HL-60/S4 treated with retinoic acid at 250 ng/mL for 4 days and 3 days (cell line): ENCODE data around the gene ATP13A5.

Experiments
- in situ Hi-C: fragments of 300-500 bp; cut with MboI; formaldehyde crosslinking; loops from 2 replicates; pipeline ENCODE4 v1.7.0; 2022; ENCODE audit warnings: low sequenced_read_pairs

Gene ATP13A5

DNA sequence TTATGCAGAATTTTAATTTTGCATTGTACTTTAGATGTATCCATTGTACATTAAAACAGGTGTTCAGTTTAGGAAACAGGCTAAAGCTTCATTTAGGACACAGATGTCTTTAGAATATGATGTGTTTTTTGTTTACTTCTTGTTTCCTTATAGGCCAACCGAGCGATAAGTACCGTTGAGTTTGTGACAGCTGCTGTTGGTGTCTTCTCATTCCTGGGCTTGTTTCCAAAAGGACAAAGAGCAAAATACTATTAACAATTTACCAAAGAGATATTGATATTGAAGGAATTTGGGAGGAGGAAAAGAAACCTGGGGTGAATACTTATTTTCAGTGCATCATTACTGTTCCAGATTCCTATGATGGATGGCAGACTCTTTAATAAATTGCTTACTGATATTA lies 108.1 kb downstream of the ATP13A5 start:
- in situ Hi-C loops = no loop called here

DNA sequence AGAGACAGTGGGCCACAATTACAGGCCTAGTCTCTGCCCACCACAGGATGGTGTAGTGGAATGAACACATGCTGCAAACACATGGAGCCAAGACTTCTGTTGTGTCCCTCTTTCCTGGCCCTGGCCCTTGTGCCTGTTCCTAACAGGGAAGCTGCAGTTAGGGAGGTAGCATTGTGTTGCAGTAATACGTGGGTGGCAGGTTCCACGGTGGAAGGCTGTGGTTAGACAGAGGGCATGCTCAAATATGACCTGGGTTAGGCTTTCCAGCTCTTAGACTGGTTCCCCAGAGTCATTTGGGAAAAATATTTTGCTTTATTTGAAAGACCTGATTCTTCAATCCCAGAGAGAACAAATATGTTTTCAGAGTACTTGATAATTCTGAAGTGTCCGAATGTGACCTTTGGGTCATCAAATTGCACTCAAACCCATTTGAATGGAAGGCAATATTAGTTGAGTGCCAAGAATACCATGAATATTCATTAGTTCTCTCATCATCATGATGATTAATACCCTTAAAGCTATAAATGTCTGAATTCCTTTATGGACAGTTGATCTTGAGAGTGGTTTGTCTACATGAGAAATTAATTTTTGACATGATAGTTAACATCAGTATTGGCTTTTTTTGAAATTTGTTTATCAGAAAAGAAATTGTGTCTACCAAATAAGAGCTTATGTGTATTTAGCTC lies 109.1 kb downstream of the ATP13A5 start:
- in situ Hi-C loops = no loop called here

DNA sequence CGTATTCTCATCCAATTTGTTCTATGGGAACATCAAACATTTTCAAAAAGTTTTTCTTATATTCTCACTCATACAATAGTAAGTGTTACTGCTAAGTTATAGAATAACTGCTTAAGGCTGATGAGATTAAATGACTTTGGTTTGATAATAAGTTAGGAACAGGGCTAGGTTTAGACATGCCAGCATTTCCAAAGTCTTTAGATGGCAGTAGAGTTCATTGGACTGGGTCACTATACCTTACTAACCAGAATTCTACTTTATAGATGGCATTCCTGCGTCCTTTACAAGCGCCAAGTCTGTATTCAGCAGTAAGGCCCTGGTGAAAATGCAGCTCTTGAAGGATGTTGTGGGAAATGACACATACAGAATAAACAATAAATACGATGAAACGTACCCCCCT lies 115.8 kb downstream of the ATP13A5 start:
- in situ Hi-C loops = no loop called here

DNA sequence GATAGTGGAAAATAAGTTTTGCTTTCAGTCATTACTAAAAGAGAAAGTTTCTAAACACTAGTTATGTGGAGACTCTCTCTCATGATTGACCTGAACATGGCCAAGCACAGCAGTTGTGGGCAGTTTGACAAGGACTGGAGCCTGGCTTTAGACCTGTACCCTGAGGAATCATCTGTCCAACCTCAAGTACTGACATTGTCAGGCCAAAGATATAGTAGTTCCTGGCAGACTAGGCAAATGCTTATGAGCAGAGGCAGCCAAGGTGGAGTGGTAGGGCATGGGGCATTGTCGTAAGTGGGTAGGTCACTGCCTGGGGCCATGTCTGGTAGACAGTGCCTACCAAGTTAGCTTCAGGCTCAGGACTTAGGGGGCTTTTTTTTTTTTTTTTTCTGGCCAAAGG lies 116.6 kb downstream of the ATP13A5 start:
- in situ Hi-C loops = no loop called here

DNA sequence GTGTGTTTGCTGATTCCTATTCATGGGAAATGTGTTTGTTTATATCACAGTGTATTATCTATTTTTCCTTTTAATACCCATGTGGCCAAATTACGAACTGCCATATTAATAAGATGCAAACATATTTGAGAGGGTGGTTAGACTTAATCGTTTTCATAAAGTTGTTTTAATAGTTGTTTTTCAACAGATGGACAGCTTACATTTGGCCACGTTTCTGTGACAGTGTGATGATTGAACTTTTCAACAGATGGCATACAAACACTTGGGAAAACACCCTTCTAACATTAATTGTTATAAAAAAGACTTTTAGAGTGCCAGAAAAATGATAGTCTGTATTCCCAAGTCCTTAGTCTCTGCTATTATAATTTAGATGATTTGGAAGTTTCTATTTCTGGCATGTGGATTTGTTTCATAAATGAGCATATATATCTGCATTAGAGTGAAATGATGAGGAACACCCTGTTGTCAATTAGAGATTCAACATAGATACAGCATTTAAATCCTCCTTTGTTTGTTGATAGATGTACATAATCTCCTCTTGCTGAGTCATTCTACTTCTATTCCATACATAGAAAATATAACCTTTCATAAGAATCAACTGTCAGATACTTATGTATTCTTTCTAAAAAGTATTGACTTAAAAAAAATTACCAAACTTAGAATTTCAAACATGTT lies 124.4 kb downstream of the ATP13A5 start:
- in situ Hi-C loops = no loop called here

DNA sequence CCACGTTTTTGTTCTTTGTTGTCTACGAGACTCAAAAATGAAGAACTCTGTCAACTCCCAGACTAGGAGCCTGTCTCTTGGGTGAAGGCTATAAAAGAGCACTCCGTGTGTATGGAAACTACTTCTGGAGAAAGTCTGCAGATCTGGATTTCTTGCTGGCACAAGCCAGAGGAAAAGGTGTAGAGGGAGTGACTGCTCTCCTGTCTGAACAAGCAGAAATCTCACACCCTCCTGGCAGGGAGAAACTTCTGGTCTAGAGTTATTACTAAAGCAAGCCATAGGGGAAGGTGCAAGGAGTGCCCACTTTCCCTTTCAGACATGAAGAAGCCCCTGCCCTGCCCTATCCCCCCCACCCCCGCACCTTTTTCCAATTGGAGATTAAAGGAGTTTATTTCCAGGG lies 128.1 kb downstream of the ATP13A5 start:
- in situ Hi-C loops = no loop called here

DNA sequence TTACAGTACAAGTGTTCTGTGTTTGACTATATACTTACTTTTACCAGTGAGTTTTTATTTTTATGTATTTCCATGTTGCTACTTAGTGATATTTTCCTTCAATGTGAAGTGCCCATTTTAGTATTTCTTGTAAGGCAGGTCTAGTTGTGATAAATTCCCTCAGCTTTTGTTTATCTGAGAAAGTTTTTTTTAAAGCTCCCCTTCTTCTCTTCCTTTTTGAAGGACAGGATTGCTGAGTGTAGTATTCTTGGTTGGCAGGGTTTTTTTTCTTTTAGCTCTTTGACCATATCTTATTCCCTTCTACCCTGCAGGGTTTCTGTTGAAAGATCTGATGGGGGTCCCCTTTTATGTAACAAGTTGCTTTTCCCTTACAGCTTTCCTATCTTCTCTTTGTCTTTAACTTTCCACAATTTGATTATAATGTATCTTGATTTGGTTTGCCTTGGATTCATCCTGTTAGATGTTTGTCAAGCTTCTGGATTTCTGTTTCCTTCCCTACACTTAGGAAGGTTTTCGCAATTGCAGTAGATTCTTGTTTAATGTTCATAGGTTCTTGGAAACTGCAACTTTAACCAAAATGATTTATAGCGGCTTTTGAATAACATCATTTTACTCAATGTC lies 129.6 kb downstream of the ATP13A5 start:
- in situ Hi-C loops = no loop called here

DNA sequence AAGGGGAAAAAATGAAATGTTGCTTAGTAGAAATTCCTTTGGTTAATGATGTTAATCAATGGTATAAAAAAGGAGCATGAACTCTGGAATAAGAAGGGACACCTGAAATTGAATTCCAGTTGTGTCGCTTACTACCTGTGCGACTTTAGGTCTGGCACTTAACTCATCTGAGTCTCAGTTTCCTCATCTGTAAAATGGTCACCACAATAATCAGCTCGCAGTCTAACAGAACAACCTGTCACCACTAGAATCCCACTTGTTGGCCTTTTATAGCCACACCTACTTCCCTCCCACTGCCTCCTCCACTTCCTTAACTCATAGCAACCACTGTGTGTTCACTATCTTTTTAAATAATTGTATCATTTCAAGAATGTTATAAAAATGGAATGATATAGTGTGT lies 135.0 kb downstream of the ATP13A5 start:
- in situ Hi-C loops = no loop called here

DNA sequence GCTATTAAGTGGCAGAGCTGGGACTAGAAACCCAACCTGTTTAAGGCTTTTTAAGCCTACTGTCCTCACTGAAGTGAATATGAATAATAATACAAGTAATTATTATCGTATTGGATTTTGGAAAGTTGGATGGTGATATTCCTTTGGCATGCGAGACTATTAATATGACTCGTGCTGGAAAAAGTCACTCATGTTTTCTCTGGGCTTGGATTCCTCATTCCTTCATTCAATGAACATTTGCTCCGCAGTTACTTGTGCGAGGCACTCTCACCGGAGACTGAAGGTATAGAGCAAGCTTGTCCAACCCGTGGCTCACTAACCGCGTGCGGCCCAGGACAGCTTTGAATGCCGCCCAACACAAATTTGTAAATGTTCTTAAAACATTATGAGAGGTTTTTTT lies 136.8 kb downstream of the ATP13A5 start:
- in situ Hi-C loops = no loop called here

DNA sequence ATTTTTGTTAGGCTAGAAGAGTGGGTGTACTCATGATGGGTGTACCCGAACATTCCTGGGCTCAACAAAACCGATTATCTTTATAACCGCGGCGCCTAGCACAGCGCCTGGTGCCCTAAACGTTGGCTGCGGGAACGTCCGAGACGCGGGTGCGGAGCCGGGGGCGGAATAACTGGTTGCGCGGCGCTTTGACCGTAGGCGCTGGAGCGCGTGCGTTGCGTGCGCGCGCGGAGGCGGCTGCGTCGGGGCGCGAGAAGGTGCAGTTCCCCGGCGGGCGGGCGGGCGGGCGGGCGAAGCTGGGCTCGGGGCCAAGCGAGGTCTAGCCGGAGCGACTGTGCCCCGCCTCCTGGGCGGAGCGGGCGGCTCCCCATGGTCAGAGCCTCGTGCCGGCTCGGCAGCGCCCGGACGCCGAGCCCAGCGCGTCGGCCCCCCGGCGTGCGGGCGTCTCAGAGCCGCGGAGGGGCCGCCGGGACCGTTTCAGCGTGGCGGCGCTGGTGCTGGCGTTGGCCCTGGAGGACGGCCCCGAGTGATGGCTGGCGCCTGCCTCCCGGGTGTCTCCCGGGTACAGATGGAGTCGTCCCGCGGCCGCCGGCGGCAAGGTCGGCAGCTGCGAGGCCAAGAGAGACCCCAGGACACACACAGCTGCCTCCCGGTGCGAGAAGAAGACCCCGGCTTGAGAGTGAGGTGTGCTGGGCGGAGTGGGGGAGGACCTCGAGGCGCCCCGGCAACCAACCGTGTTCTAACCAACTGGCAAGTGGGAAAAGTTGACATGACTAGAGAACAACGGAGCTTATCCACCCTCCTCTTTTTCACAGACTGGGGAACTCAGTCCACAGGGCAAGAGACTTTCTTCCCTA lies 137.5 kb downstream of the ATP13A5 start, which contains the start of gene PLAAT1:
PLAAT1 (plus strand) TSS at position 373 of the 857 bp plus-strand sequence. CDS start 14,429 bp downstream, outside the sequence.
- in situ Hi-C loops = no loop called here

DNA sequence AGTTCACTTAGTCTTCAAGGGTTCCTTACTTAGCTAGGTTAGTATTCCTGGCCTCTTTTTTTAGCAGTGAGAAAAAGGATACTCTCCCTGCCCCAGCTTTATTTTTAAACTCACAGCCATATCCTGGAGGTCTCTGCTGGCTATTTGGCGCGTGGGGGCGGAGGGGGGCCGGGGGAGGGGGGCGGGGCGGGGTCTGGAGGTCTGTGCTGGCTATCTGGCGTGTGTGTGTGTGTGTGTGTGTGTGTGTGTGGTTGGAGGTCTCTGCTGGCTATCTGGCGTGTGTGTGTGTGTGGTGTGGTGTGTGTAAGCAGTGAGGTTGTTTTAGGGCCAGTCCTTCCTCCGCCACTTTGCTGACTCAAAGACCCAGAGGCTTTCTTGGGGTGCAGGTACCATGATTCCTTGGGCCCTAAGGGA lies 138.1 kb downstream of the ATP13A5 start:
- in situ Hi-C loops = no loop called here

DNA sequence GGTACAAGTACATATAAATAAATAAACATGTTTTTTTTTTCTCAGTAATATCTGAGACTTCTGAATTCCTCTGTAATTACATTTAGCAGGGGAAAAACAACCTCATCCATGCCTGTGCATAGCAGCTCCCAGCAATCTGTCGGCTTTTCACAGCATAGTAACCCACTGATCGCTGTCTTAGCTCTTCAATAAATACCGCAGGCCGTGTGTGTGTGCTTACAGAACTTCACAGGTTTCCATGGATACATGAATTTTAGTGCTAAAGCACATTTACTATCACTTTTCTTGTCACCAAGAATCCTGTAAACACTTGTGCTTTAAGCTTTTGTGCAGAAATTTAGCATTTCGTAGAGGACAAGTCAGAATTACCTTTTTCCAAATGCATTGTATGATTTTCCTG lies 141.5 kb downstream of the ATP13A5 start:
- in situ Hi-C loops = no loop called here

DNA sequence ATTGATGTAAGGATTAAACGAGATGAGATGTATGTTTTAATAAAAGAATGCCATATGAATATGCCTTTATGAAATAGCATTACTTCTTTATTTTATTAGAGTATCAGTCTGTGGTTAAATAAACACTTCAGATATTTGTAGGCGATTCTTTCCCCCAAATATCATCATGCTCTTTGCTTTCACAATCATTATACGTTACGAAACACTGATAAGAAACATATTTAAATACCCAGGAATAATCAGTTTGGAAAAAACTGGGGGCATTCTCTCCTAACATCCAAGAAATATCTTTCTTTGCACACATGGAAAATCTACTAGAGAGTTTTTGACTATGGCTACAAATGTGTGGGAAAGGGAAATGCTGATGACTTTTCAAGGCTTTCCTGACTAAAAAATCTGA lies 142.0 kb downstream of the ATP13A5 start:
- in situ Hi-C loops = no loop called here

DNA sequence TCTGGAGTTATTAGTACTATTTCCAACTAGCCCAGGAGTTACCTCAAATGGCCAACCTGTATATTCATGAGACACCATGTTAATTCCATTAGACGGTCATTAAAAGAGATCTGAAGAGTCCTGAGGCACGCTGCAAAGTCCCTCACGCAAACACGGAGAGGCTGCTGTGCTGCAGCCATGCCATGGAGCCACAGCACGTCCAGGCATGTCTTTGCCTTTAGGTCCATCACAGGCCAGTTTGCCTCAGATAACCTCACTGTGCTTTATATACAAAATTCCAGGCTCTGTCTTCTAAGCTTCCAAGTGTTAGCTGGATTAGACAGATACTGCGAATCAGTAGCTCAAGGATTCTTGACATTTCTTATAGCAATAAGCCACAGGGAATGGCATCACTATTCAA lies 147.4 kb downstream of the ATP13A5 start:
- in situ Hi-C loops = no loop called here

DNA sequence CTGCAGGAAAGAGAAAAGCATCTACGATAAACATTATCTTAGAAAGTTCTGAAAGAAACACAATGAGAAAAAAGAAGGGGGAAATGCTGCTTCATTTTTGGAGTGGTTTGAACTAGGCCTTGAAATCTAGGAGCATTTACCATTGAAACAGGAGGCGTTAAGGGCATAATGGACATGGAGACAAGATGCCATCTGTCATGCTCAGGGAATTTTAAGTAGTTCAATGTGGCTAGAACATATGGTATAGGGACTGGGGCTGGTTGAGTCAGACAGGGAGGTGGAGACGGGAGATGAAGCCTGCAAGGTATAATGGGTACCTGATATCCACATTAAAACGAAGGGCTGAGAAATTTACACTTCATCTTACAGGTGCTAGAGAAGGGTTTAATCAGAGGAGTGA lies 147.9 kb downstream of the ATP13A5 start:
- in situ Hi-C loops = no loop called here

DNA sequence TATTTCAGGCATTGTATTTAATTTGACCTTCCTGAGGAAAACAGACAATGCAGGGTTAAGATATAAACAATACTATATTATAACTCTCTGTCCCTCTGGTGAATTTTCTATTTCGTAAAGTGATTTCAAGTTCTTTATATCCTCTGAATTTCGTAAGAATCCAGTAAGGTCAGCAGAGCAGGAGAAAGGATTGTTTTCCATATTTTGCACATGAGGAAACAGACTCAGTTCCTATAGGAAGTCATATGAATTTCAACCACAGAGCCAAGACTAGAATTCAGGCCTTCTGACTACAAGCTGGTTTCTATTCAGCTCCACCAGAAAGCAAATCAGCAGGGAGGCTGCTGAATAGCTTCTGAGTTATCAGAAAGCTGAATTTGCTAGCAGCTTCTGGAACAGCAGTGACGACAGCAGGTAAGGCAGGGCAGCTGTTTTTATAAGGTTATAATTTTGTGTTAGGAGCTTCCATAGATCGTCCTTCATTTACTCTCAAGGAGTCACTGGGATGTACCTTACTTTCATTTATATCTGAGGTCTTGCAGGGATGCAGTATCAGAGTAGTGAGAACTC lies 148.6 kb downstream of the ATP13A5 start:
- in situ Hi-C loops = no loop called here

DNA sequence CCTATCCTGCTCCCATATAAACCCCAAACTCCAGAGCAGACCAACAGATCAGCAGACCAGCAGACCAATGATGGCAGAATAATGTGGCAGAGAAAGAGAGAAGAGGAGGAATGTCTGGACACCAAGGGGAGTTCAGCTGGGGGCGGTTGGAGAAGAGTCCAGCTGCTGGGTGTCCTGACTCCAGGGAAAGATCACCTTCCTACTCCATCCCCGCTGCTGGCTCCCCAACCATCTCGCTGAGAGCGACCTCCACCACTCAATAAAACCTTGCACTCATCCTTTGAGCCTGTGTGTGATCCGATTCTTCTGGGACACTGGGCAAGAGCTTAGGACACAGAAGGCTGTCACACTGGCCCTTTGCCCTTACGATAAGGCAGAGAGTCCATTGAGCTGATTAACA lies 150.3 kb downstream of the ATP13A5 start:
- in situ Hi-C loops = no loop called here

DNA sequence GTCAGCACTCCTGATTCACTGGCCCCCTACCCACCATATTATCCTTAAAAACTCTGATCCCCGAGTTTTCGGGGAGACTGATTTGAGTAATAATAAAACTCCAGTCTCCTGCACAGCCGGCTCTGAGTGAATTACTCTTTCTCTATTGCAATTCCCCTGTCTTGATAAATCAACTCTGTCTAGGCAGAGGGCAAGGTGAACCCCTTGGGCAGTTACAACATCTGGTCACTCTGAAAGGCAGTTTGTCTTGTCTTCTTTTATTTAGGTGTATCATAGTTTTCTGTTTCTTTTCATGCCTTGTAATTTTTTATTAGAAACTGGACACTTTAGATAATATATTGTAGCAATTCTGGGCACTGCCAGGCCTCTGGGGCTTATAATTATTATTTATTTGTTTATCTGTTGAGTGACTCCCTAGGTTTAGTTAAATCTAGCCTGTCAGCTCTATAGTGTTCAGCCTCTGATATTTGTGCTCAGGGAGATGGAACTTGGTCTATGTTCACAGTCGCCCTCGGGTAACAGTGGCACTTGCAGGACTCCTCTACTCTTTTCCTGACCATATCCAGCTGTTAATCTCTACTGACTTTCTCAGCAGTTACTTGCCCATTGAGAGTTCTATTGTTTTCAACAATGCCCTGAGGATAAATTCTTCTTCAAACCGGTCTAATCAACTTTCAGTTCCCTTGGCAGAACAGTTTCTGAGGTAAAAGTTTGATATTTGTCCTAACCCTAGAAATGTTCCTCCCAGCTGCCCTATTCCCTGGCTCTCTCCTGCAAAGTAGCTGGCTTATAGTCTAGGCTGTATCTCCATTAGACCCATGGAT lies 153.0 kb downstream of the ATP13A5 start:
- in situ Hi-C loops = no loop called here
